Liver (tissue), 9 donors: ENCODE results near the gene KRT8. TPM values are rescaled to one million over a fixed set of nuclear protein-coding genes. Genes with fewer than 3 reads are reported as not detected.

ENCODE experiments used
- DNase-seq: peaks from one replicate; pipeline ENCODE4 v3.0.0-alpha.2; 2017; ENCODE audit warnings: low spot score
- H3K27ac ChIP-seq, 2 donors: one replicate each; pipeline ENCODE4 v1.7.0; 2013; ENCODE audit warnings: inconsistent platforms in 2 of 2, low read length in 2 of 2, control low read depth in 1 of 2, low read depth in 1 of 2, mild to moderate bottlenecking in 1 of 2
- H3K27me3 ChIP-seq, 4 donors: one replicate each; pipeline versions ENCODE4 v1.6.1 to v1.7.0; 2013; ENCODE audit warnings: low read length in 3 of 4, inconsistent platforms in 1 of 4, mild to moderate bottlenecking in 1 of 4, moderate library complexity in 1 of 4; ENCODE audit not compliant: control insufficient read depth in 4 of 4, insufficient read depth in 4 of 4
- H3K36me3 ChIP-seq, 4 donors: one replicate each; pipeline versions ENCODE4 v1.6.1 to v1.7.0; 2013; ENCODE audit warnings: low read length in 3 of 4, mild to moderate bottlenecking in 3 of 4, low read depth in 1 of 4, moderate library complexity in 1 of 4; ENCODE audit not compliant: control insufficient read depth in 4 of 4, insufficient read depth in 3 of 4
- H3K4me1 ChIP-seq, 4 donors: one replicate each; pipeline versions ENCODE4 v1.6.1 to v1.7.0; 2013; ENCODE audit warnings: low read length in 3 of 4, mild to moderate bottlenecking in 3 of 4, moderate library complexity in 1 of 4; ENCODE audit not compliant: control insufficient read depth in 4 of 4, insufficient read depth in 4 of 4
- H3K4me3 ChIP-seq, 3 donors: one replicate each; pipeline versions ENCODE4 v1.6.1 to v1.7.0; 2013; ENCODE audit warnings: low read length in 3 of 3, control low read depth in 1 of 3, low read depth in 1 of 3, mild to moderate bottlenecking in 1 of 3
- H3K9ac ChIP-seq, 2 donors: one replicate each; pipeline ENCODE4 v1.7.0; 2013; ENCODE audit warnings: low read length in 2 of 2, mild to moderate bottlenecking in 2 of 2, moderate library complexity in 2 of 2, control low read depth in 1 of 2, low read depth in 1 of 2
- H3K9me3 ChIP-seq, 4 donors: one replicate each; pipeline versions ENCODE4 v1.6.1 to v1.7.0; 2013; ENCODE audit warnings: low read length in 3 of 4; ENCODE audit not compliant: control insufficient read depth in 4 of 4
- CTCF ChIP-seq: fragments of 150-350 bp; IDR thresholded peaks from 2 replicates; pipeline ENCODE4 v1.5.1; 2017; ENCODE audit warnings: improper control_type of control experiment, low read depth, low read length; ENCODE audit not compliant: missing input control
- EGR1 ChIP-seq, 2 donors: IDR thresholded peaks; 2 replicates each; pipeline ENCODE4 v1.6.1; 2016 to 2018; ENCODE audit warnings: antibody characterized with exemption in 2 of 2, low read depth in 2 of 2
- FOXA1 ChIP-seq: IDR thresholded peaks from 2 replicates; pipeline ENCODE4 v1.6.1; 2016; ENCODE audit warnings: antibody characterized with exemption
- FOXA2 ChIP-seq: IDR thresholded peaks from 2 replicates; pipeline ENCODE4 v1.6.1; 2016; ENCODE audit warnings: antibody characterized with exemption
- GABPA ChIP-seq, 2 donors: IDR thresholded peaks in 1 of 2; conservative IDR thresholded peaks in 1 of 2; 2 replicates each; pipeline ENCODE4 v1.6.1; 2016; ENCODE audit warnings: antibody characterized with exemption in 2 of 2, mild to moderate bottlenecking in 1 of 2, moderate library complexity in 1 of 2
- HNF4A ChIP-seq, 2 donors: conservative IDR thresholded peaks; 2 replicates each; pipeline ENCODE4 v1.6.1; 2016; ENCODE audit warnings: antibody characterized with exemption in 2 of 2, mild to moderate bottlenecking in 2 of 2
- HNF4G ChIP-seq: IDR thresholded peaks from 2 replicates; pipeline ENCODE4 v1.6.1; 2016; ENCODE audit warnings: antibody characterized with exemption
- JUND ChIP-seq, 2 donors: IDR thresholded peaks; 2 replicates each; pipeline ENCODE4 v1.6.1; 2016; ENCODE audit warnings: antibody characterized with exemption in 2 of 2
- MAX ChIP-seq: IDR thresholded peaks from 2 replicates; pipeline ENCODE4 v1.6.1; 2016; ENCODE audit warnings: antibody characterized with exemption
- NR2F2 ChIP-seq: IDR thresholded peaks from 2 replicates; pipeline ENCODE4 v1.6.1; 2016; ENCODE audit warnings: antibody characterized with exemption
- RAD21 ChIP-seq, 2 donors: IDR thresholded peaks; 2 replicates each; pipeline ENCODE4 v1.6.1; 2016; ENCODE audit warnings: antibody characterized with exemption in 2 of 2, mild to moderate bottlenecking in 2 of 2
- REST ChIP-seq: IDR thresholded peaks from 2 replicates; pipeline ENCODE4 v1.6.1; 2016; ENCODE audit warnings: antibody characterized with exemption, mild to moderate bottlenecking
- RXRA ChIP-seq, 2 donors: IDR thresholded peaks; 2 replicates each; pipeline ENCODE4 v1.6.1; 2017 to 2018; ENCODE audit warnings: antibody characterized with exemption in 2 of 2, mild to moderate bottlenecking in 1 of 2
- SP1 ChIP-seq: IDR thresholded peaks from 2 replicates; pipeline ENCODE4 v1.6.1; 2018; ENCODE audit warnings: antibody characterized with exemption, mild to moderate bottlenecking
- TAF1 ChIP-seq: conservative IDR thresholded peaks from 2 replicates; pipeline ENCODE4 v1.6.1; 2016; ENCODE audit warnings: antibody characterized with exemption, mild to moderate bottlenecking
- YY1 ChIP-seq: IDR thresholded peaks from 2 replicates; pipeline ENCODE4 v1.6.1; 2016; ENCODE audit warnings: antibody characterized with exemption, mild to moderate bottlenecking
- ZBTB33 ChIP-seq: IDR thresholded peaks from 2 replicates; pipeline ENCODE4 v1.6.1; 2016; ENCODE audit warnings: antibody characterized with exemption
- WGBS: extraction: QIAGEN DNeasy Blood & Tissue Kit; methylation state at CpG from one replicate; pipeline ENCODE4 v1.1.7; 2013; 5-methylcytosine and 5-hydroxymethylcytosine counted together
- polyA plus RNA-seq, 2 donors: library from polyadenylated mRNA; stranded (reverse) in 1 of 2; unstranded in 1 of 2; fragments of 200-250 nt in 1 of 2; fragments of >200 nt in 1 of 2; fragmentation: Nextera tagmentation in 1 of 2; extraction: Ambion mirVana in 1 of 2; gene quantifications; one replicate each; pipeline versions ENCODE4 v1.2.1 to v1.2.3, GENCODE V29; 2013 to 2015
- total RNA-seq, 2 donors: library from RNA; depleted of rRNA; stranded (reverse); fragments of >200 nt; gene quantifications; one replicate each; pipeline ENCODE4 v1.2.3, GENCODE V29; 2014
- TF ChIP-seq, protein P1 (sequence below): IDR thresholded peaks from 2 replicates; pipeline ENCODE4 v1.6.1; 2016; ENCODE audit warnings: antibody characterized with exemption
- donor health status: healthy.
- donor health status: healthy.
- donor health status: healthy.
- donor health status: healthy.
- donor health status: healthy.

The KRT8 gene
- total and polyA plus RNA-seq, 4 donors: 128 to 383 (median 198) TPM

DNA sequence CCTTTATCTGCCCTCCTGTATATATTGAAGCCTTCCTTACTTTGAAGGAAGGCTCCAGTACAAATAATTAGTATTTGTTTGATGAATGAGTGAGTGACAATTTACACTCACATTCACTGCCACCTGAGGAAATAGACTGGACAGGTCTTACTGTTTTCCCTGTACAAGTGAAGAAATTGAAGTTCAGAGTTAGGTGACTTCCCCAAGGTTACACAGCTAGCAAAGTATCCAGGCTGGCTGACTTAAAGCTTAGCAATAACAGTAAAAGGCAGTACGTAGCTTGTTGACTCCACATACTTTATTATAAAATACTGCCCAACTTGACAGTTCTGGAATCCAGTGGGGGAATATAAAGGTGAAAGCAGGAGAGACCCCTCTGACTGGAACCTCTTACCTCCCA is 41.5 kb upstream of the KRT8 start:
- DNase-seq: no peak
- peak overlapping the region; percentile 65 to 71 for H3K9ac ChIP-seq
- H3K27me3 ChIP-seq: no peaks in the 10 kb centered on the region
- peak overlapping the region in 2 of 3 donors; percentile 11 to 21 for H3K4me3 ChIP-seq
- peaks cover 0 to 13% (median 9%) of the 10 kb centered on the region in 4 donors for H3K36me3 ChIP-seq
- WGBS: 42% methylated on average over 1 of the region's 1 CpG
- no peak for TF ChIP-seq EGR1 (IDR thresholded peaks at IDR 0.05; ENCODE audit: low read depth in 2 of 2)
- no peak for TF ChIP-seq CTCF
- no peak for TF ChIP-seq HNF4A (conservative IDR thresholded peaks at IDR 0.05)
- no peak for TF ChIP-seq NR2F2
- no peak for TF ChIP-seq RAD21 (IDR thresholded peaks at IDR 0.05)
- no peak for TF ChIP-seq FOXA2
- TF ChIP-seq GABPA (IDR thresholded peaks at IDR 0.05 in 1 of 2, conservative IDR thresholded peaks at IDR 0.05 in 1 of 2): no peak
- TF ChIP-seq, protein P1, sequence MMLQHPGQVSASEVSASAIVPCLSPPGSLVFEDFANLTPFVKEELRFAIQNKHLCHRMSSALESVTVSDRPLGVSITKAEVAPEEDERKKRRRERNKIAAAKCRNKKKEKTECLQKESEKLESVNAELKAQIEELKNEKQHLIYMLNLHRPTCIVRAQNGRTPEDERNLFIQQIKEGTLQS: no peak
- no peak for TF ChIP-seq FOXA1
- TF ChIP-seq JUND (IDR thresholded peaks at IDR 0.05): no peak
- TF ChIP-seq RXRA (IDR thresholded peaks at IDR 0.05): no peak
- no peak for TF ChIP-seq TAF1
- TF ChIP-seq REST: no peak
- TF ChIP-seq YY1: no peak
- TF ChIP-seq HNF4G: no peak
- no peak for TF ChIP-seq SP1
- no peak for TF ChIP-seq MAX
- TF ChIP-seq ZBTB33: no peak
- H3K27ac ChIP-seq: peak overlapping the region; percentile 98
- no peaks in the 10 kb centered on the region for H3K9me3 ChIP-seq
- H3K4me1 ChIP-seq: peaks cover 11 to 50% (median 35%) of the 10 kb centered on the region in 4 donors
